ENCODE data around the gene KIF24. TPM values are rescaled to one million over a fixed set of nuclear protein-coding genes. Genes with fewer than 3 reads are reported as not detected.

The KIF24 gene, protein sequence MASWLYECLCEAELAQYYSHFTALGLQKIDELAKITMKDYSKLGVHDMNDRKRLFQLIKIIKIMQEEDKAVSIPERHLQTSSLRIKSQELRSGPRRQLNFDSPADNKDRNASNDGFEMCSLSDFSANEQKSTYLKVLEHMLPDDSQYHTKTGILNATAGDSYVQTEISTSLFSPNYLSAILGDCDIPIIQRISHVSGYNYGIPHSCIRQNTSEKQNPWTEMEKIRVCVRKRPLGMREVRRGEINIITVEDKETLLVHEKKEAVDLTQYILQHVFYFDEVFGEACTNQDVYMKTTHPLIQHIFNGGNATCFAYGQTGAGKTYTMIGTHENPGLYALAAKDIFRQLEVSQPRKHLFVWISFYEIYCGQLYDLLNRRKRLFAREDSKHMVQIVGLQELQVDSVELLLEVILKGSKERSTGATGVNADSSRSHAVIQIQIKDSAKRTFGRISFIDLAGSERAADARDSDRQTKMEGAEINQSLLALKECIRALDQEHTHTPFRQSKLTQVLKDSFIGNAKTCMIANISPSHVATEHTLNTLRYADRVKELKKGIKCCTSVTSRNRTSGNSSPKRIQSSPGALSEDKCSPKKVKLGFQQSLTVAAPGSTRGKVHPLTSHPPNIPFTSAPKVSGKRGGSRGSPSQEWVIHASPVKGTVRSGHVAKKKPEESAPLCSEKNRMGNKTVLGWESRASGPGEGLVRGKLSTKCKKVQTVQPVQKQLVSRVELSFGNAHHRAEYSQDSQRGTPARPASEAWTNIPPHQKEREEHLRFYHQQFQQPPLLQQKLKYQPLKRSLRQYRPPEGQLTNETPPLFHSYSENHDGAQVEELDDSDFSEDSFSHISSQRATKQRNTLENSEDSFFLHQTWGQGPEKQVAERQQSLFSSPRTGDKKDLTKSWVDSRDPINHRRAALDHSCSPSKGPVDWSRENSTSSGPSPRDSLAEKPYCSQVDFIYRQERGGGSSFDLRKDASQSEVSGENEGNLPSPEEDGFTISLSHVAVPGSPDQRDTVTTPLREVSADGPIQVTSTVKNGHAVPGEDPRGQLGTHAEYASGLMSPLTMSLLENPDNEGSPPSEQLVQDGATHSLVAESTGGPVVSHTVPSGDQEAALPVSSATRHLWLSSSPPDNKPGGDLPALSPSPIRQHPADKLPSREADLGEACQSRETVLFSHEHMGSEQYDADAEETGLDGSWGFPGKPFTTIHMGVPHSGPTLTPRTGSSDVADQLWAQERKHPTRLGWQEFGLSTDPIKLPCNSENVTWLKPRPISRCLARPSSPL (N-terminal part only)
- 1.4 and 5.2 TPM in 2 replicates for total RNA-seq

DNA sequence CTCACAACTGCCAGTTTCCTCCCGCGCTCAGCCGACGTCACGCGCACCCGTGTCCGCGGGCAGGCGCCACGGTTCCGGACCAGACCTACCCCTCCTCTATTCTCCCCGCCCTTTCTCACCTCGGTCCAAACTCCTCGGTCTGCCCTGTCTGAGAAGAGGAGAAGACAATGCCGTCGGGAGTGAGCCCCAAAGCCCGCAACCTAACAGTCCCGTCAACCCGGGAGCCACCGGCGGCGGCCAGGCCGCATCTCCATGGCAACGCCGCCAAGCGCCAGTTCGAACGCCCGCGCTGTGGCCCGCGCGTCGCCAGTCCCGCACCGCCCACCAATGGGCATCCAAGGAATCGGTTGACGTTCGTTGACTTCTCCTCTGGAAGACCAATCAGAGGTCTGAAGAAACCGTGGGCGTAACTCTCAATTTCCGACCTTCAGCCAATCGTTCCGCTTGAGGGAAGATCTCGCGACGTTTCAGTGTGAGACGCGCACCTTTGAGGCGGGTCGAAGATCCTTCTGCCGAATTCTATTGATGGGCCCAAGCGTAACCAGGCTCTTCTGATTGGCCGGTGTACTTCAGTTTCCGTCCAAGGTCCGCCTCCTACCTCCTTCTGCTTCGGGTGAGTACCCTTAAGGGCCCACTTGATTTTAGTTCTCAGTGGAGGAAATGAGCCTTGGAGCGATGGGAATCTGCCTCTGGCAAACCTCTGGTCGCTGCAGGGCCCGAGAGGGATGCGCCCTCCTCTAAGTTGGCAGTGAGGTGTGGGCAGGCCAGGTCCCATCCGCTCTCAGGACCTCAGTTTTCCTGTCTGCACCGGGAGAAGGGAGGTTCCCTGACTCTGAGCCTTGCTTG lies at the start of gene KIF24, which contains the start of gene NUDT2:
Gene KIF24 (minus strand): TSS at position 282 of the 846 bp plus-strand sequence. CDS start 17,922 bp downstream, outside the sequence.
Gene NUDT2 (plus strand): TSS at position 583 of the 846 bp plus-strand sequence. CDS start 9,471 bp downstream, outside the sequence.

DNA sequence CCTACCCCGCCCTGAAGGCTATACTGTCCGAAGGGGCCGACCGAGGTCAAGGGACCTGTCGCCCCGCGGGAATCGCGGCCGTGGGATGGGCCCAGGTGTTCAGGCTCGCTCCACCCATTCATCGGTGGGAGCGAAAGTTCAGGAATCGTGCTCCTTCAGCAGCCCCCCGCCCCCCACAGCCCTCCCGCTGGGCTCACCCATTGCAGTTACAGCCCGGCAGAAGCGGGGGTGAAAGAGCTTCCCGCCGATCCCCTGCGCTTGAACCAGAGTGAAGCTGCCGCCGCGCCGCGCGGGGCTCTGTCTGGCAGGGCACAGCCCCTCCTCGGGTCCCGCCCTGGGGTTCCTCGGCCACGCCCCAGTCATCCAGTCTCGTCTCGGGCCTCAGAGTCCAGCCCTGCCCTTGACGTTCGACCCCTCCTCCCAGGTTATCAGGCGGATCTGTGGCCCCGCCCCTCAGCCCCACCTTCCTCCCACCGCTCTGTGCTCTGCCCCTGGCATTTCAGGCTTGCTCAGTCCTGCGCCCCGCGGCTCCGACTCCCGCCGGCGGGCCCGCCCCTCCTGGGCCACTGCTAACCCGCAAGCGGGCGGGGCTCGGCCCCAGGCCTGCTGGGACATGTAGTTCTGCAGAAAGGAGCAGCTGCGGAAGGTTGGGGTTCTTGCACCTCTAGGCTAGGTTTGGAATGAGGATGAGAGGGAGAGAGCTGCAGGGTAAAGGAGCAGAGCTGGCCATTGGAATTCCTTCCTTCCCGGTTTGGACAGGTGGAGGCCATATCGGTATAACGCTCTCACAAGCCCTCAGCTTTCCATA lies 47.7 kb upstream of the KIF24 start, which contains the start of gene MYORG:
Gene MYORG (minus strand): TSS at position 303 of the 808 bp plus-strand sequence. CDS start 3,955 bp downstream, outside the sequence.

Other genes starting within 250 kb of the KIF24 start
- 10.5 and 12.3 TPM in 2 replicates for gene DCAF12, start 202.6 kb downstream of the KIF24 start, total RNA-seq
- 28.6 and 33.0 TPM in 2 replicates for gene UBAP1, start 150.2 kb downstream of the KIF24 start, total RNA-seq
- 38.8 and 57.7 TPM in 2 replicates for gene NUDT2, start 301 bp upstream of the KIF24 start, total RNA-seq
- gene MYORG, start 47.6 kb upstream of the KIF24 start, total RNA-seq = 0.66 and 1.2 TPM in 2 replicates
- gene FAM219A, start 129.3 kb upstream of the KIF24 start, total RNA-seq = 6.6 and 8.5 TPM in 2 replicates
- gene DNAI1, start 129.5 kb upstream of the KIF24 start, total RNA-seq = 0.11 and 0.12 TPM in 2 replicates
- not detected in 2 replicates for gene ENHO, start 193.7 kb upstream of the KIF24 start, total RNA-seq